Stimulated activated naive CD8-positive, alpha-beta T cell treated with anti-CD3 and anti-CD28 coated beads, Interleukin-15, Interleukin-2, amounts not matched to agents 100 ng/mL and 50 ng/mL, for 24 hours (primary cell): Measurements from ENCODE around the gene DBNL.
"Not testable (repeated sequence)": the region's sequence is repeated elsewhere in the genome, so short reads cannot be mapped to it uniquely, and the experiment has no call there.

Experiments
- H3K27ac Mint-ChIP-seq: one replicate; pipeline ENCODE4 v1.8.0; 2021; ENCODE audit warnings: mild to moderate bottlenecking, mixed read lengths
- H3K27me3 Mint-ChIP-seq: one replicate; pipeline ENCODE4 v1.8.0; 2021; ENCODE audit warnings: mixed read lengths
- H3K36me3 Mint-ChIP-seq: one replicate; pipeline ENCODE4 v1.8.0; 2021; ENCODE audit warnings: low read depth, mixed read lengths
- H3K4me1 Mint-ChIP-seq: one replicate; pipeline ENCODE4 v1.8.0; 2021; ENCODE audit warnings: low read depth, mixed read lengths
- H3K4me3 Mint-ChIP-seq: one replicate; pipeline ENCODE4 v1.8.0; 2021; ENCODE audit warnings: mild to moderate bottlenecking, mixed read lengths
- H3K9me3 Mint-ChIP-seq: one replicate; pipeline ENCODE4 v1.8.0; 2021; ENCODE audit warnings: mixed read lengths

The DBNL gene

DNA sequence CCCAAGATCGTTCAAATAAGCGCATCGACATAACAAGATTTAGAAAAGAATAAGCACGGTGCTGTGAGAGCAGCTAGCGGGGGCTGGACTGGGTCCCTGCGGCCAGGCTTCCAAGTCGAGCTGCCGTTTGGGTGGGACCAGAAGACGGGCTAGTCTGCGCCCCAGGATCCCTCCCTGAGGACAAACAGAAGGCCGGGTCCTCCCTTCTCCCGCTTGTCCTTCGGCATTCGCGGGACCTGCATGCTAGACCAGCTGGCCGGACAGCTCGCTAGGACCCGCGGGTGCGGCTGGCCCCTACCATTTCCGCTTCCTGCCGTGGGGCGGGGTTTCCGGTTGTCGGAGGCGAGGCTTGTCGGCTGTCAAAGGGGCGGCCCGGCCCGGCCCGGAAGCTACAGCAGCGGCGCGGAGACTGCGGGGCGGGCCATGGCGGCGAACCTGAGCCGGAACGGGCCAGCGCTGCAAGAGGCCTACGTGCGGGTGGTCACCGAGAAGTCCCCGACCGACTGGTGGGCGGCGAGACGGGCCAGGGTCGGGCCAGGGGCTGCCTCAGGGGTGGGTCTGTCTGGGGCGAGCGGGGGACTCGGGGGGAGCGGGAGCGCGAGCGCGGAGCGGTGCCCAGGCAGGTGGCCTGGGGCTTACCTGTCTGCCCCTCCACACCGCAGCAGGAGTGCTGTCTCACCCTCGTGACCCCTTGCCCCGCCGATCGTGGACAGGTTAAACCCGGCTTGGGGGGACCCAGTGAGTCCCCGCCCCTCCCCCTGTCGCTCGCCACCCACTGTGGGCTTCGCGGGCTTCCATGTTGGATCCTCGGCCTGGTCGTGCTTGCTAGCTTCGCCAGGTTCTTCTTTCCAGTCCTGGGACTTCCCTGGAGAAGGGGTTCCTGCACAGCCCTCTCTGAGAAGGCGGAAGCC, at the start of gene DBNL:
Gene DBNL (plus strand): TSS at position 388 of the 911 bp plus-strand sequence. CDS start 36 bp downstream, at position 424.
- H3K4me3 Mint-ChIP-seq = peak within 1 kb of the TSS; percentile 94
- H3K36me3 Mint-ChIP-seq = peaks cover 23% of the 10 kb centered on the region
- H3K27me3 Mint-ChIP-seq = no peaks in the 10 kb centered on the region
- H3K4me1 Mint-ChIP-seq = peaks cover 54% of the 10 kb centered on the region
- peak within 1 kb of the TSS; percentile 90 for H3K27ac Mint-ChIP-seq
- no peaks in the 10 kb centered on the region for H3K9me3 Mint-ChIP-seq

DNA sequence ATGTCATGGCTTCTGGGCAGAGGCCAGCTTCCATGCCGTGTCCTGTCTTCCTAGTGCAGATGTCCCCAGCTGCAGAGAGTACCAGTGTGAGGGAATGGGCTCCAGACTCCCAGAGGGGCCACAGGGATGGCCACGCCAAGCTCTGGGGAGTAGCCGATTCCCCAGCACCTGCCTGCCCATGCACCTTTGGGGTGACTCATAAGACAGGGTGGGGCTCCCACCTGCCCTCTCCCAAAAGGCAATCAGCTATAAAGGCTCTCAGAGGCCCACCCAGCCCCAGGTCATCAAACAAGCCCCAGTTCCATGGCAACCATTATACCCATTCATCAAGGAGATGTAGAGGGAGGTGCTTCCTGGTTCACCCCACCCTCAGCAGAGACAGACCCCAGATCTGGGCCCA, 47.0 kb upstream of the DBNL start, which contains the start of gene SPDYE1:
Gene SPDYE1 (plus strand): TSS at position 366 of the 400 bp plus-strand sequence. CDS start 2,053 bp downstream, outside the sequence.
- not testable (repeated sequence) for H3K4me3 Mint-ChIP-seq, H3K27ac Mint-ChIP-seq, H3K9me3 Mint-ChIP-seq, H3K4me1 Mint-ChIP-seq, H3K27me3 Mint-ChIP-seq, H3K36me3 Mint-ChIP-seq

DNA sequence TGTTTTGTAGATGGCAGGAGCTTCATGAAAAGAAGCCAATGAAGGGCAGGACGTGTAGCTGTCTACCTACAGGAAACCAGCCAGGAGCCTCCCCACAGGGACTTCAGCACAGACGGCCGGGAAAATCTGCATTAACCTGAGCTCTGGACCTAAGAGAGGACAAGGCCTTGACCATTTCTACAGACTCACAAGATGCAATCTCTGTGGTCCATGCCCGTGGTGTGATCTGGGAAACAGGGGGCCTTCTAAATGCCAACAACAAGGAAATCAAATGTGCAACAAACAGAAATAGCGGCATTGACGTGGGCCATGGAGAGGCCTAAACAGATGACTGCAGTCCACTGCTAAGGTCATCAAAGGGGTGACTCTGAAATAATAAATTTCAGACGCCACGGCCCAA, 32.4 kb upstream of the DBNL start:
- H3K4me3 Mint-ChIP-seq, H3K4me1 Mint-ChIP-seq, H3K9me3 Mint-ChIP-seq, H3K27ac Mint-ChIP-seq, H3K36me3 Mint-ChIP-seq, H3K27me3 Mint-ChIP-seq: not testable (repeated sequence)

DNA sequence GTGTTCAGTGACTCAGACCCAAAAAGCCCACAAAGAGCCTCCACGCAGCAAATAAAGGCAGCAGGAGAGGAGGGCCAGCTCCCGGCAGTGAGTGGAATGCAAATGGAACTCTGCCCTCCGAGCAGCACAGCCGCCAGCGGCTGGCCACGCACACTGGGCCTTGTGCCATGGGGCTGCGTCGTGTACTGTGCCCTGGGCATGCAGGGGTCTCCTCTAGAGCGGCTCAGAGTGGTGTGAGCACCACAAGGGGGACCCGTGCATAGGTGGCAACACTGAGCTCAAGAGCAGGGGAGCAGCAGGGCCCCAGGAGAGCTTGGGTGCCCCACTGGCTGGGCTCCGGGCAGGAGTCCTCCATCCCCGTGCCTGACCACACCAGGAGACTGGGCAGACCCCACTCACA, 29.4 kb upstream of the DBNL start:
- not testable (repeated sequence) for H3K9me3 Mint-ChIP-seq, H3K27ac Mint-ChIP-seq, H3K4me1 Mint-ChIP-seq, H3K36me3 Mint-ChIP-seq, H3K4me3 Mint-ChIP-seq, H3K27me3 Mint-ChIP-seq

DNA sequence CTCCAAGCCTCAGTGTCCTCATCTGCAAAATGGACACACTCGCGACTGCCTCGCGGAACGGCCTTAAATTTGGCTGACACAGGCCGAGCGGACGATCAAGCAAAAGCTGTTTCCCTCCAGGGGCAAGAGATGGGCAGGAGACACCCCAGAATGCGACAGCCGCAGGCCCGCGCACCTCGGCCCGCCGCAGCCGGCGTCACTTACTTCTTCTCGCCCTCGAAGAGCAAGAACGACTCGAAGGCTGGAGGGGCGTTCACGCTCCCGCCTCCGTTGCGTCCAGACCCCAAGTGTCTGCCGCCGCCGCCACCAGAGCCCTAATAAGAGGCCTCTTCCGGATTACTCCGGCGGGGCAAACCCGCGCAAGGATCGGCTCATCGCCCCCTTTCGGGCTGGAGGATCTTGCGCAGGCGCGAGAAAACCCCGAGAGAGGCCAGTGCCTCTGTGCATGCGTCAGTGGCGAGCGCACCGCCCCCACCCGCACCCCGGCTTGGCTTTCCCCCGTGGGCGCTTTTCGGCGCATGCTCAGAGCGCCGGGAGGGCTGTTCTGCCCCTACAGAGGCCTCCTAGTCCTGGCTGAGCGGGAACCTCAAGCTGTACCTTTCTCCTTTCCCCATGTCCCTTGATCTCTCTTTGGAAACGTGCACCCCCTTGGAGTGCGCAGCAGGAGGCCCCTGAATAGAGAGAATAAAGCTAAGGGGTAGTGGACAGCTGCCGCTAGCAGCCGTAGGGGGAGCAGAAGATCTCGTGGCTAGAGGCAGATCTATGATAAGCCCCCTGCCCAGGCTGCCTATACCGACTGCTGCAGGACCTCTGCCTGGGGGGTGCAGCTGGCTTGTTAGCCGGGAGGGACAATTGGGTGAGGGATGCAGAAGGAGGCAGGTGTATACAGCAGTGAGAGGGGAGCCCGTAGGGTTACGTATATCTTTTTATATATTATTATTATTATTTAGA, 25.4 kb upstream of the DBNL start:
- H3K4me1 Mint-ChIP-seq = peaks cover 25% of the 10 kb centered on the region
- H3K36me3 Mint-ChIP-seq, H3K27me3 Mint-ChIP-seq, H3K9me3 Mint-ChIP-seq: not testable (repeated sequence)
- H3K4me3 Mint-ChIP-seq = peak overlapping the region; percentile 87
- peak overlapping the region; percentile 72 for H3K27ac Mint-ChIP-seq

DNA sequence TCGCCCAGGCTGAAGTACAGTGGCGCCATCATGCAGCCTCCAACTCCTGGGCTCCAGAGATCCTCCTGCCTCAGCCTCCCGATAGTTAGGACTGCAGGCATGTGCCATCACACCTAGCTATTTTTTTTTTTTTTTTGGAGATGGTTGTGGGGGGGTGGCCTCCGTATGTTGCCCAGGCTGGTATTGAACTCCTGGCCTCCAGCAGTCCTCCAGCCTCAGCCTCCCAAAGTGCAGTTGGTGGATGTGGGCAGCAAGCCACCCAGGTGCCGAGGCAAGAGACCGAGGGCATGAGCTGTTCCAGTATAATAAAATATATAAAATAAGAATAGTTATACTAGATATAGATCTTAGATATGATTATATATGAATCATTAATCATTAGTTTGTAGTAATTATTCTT, 24.7 kb upstream of the DBNL start:
- H3K36me3 Mint-ChIP-seq, H3K4me3 Mint-ChIP-seq, H3K27ac Mint-ChIP-seq, H3K27me3 Mint-ChIP-seq, H3K9me3 Mint-ChIP-seq: not testable (repeated sequence)
- H3K4me1 Mint-ChIP-seq = peaks cover 25% of the 10 kb centered on the region

DNA sequence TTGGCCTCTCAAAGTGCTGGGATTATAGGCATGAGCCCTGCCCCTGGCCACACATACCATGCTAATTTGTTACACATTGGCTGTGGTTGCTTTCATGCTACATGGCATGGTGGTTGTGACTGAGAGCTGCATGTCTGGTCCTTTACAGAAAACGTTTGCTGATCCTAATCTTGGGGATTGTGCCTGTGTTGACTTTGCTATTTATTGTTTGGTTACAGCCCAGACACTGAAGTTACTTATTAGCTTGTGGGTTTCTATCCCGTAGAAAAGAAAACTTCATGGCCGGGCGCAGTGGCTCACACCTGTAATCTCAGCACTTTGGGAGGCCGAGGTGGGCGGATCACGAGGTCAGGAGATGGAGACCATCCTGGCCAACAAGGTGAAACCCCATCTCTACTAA, 22.4 kb upstream of the DBNL start:
- peaks cover 25% of the 10 kb centered on the region for H3K4me1 Mint-ChIP-seq
- not testable (repeated sequence) for H3K9me3 Mint-ChIP-seq, H3K4me3 Mint-ChIP-seq, H3K27ac Mint-ChIP-seq, H3K36me3 Mint-ChIP-seq, H3K27me3 Mint-ChIP-seq

DNA sequence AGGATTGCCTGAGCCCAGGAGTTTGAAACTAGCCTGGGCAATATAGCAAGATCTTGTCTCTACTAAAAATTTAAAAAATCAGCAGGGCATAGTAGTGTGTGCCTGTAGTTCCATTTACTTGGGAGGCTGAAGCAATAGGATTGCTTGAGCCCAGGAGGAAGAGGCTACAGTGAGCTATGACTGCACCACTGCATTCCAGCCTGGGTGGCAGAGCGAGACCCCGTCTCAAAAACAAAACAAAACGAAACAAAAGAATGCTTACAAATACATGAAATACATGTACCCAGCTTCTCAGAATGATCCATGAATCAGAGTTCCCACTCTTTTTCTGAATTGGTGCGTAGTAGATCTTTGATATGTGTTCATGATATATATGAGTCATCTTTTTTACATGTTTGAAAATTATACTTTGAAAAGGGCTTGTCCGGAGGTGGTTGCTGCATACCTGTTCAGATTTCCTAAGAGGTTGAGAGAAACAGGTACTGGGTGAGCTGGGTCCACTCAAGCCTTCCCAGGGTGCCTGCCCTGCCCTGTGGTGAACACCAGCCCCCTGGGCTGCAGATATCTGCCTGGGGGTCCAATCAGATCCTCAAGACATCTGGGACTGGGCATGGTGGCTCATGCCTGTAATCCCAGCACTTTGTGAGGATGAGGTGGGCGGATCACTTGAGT, 21.6 kb upstream of the DBNL start:
- Mint-ChIP-seq H3K27ac (peak overlapping the region; percentile 88), H3K4me3 (peak overlapping the region; percentile 37), H3K4me1 (peaks cover 21% of the 10 kb centered on the region)
- not testable (repeated sequence) for H3K9me3 Mint-ChIP-seq, H3K36me3 Mint-ChIP-seq, H3K27me3 Mint-ChIP-seq

DNA sequence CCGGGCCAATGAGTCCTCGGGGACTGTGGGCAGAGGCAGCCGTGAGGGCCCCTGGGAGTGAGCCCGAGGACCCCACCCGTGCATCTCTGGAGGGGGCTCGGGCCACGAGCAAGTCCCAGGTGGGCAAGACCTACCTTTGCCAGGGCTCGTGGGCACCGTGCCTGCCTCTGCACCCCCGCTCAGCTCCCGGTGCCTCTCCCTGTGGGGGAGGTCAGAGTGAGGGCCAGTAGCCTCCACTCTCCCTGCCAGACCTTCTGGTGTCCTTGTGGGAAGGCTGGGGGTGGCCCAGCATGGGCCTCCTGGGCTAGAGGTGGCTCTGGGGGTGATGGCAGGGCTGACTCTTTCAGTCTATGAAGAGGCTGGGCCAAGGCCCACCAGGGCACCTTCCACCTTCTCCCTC, 15.1 kb upstream of the DBNL start:
- not testable (repeated sequence) for H3K4me3 Mint-ChIP-seq, H3K4me1 Mint-ChIP-seq, H3K36me3 Mint-ChIP-seq, H3K27ac Mint-ChIP-seq, H3K9me3 Mint-ChIP-seq, H3K27me3 Mint-ChIP-seq

DNA sequence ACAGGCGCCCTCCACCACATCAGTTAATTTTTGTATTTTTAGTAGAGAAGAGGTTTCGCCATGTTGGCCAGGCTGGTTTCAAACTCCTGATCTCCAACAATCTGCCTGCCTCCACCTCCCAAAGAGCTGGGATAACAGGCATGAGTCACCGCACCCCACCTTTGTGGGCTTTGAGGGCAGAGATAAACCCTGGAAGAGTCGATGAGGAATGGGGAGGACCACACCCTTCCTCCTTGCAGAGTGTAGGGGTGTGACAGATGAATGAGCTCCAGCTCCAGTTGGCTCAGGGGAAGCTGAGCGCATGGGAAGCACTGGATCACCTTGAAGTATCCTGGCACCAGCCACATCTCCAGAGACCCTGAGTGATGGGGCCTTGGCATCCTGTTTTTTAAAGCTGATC, 14.5 kb upstream of the DBNL start:
- H3K9me3 Mint-ChIP-seq, H3K4me1 Mint-ChIP-seq, H3K27ac Mint-ChIP-seq, H3K36me3 Mint-ChIP-seq, H3K4me3 Mint-ChIP-seq, H3K27me3 Mint-ChIP-seq: not testable (repeated sequence)

DNA sequence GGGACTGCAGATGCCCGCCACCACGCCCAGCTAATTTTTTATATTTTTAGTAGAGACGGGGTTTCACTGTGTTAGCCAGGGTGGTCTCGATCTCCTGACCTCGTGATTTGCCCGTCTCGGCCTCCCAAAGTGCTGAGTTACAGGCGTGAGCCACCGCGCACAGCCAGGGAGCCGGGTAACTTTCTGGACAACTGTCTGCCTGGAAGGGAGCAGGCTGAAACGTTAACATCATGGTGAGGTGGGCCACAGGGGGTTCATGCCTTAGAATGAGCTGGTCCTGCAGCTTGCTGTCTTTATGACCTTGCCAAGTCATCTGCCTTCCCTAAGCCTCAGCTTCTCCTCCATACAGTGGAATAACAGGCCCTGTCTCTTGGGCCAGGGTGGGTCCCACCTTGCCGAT, 13.2 kb upstream of the DBNL start:
- H3K36me3 Mint-ChIP-seq, H3K27me3 Mint-ChIP-seq, H3K27ac Mint-ChIP-seq, H3K9me3 Mint-ChIP-seq, H3K4me3 Mint-ChIP-seq, H3K4me1 Mint-ChIP-seq: not testable (repeated sequence)

DNA sequence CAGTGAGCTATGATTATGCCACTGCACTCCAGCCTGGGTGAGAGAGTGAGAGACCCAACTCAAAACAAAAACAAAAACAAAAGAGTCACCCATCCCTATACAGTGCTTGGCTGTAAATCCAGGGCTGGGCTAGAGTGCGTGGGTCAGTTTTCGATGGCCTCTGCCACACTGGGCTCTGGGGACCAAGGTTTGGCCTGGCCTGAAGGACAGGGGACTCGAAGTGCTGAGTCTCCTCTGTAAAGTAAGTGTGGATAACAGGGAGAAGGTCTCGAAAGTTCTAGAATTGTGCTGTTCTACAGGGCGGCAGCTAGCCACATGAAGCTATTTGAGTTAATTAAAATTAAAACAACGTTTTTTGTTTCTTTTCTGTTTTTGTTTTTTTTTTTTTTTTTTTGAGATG, 12.5 kb upstream of the DBNL start:
- H3K36me3 Mint-ChIP-seq, H3K9me3 Mint-ChIP-seq, H3K27ac Mint-ChIP-seq, H3K27me3 Mint-ChIP-seq, H3K4me3 Mint-ChIP-seq, H3K4me1 Mint-ChIP-seq: not testable (repeated sequence)

DNA sequence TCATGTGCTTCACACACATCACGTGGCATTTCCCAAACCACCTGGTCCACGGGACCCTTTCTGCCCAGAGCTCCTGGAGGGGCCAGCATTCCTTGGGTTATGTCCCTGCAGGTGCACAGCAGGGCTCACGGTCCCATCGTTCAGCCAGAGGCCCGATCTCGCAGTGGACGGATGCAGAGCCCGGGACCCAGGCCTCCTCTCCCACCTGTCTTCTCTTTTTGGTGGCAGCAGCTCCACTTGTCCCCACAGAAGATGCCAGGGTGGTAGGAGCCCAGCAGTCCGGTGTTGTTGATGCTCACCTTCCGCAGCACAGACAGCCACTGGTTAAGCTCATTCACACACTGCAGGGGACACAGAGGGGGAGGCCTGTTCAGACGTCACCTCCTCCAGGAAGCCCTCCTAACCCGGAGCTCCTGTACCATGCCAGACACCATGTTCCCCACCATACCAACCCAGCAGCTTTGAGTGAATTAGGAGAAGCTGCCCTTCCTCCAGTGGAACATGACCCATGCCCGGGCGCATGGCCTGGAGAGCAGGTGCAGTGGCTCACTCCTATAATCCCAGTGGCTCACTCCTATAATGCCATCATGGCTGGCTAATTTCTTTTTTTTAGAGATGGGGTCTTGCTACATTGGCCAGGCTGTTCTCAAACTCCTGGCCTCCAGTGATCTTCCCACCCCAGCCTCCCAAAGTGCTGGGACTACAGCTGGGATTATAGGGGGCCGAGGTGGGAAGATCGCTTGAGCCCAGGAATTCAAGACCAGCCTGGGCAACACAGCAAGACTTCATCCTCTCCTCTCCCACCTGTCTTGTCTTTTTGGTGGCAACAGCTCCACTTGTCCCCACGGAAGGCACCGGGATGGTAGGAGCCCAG, 10.3 kb upstream of the DBNL start:
- not testable (repeated sequence) for H3K27me3 Mint-ChIP-seq, H3K36me3 Mint-ChIP-seq

DNA sequence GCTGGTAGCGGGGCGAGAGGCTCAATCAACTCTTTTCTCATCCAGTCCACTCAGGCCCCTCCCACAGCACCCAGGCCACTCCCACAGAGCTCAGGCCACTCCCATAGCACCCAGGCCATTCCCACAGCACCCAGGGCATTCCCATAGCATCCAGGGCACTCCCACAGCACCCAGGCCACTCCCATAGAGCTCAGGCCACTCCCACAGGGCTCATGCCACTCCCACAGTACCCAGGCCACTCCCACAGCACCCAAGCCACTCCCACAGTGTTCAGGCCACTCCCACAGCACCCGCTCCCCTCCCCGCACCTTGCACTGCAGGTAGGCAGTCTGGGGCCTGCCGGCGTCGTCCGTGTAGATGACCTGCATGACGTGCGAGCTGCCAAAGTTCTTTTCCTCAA, 8.1 kb upstream of the DBNL start:
- not testable (repeated sequence) for H3K27me3 Mint-ChIP-seq, H3K9me3 Mint-ChIP-seq, H3K36me3 Mint-ChIP-seq, H3K27ac Mint-ChIP-seq, H3K4me3 Mint-ChIP-seq
- peaks cover 10% of the 10 kb centered on the region for H3K4me1 Mint-ChIP-seq

More for the DNA sequence above, 10.3 kb upstream of the DBNL start:
- not testable (repeated sequence) for H3K9me3 Mint-ChIP-seq, H3K4me1 Mint-ChIP-seq, H3K27ac Mint-ChIP-seq, H3K4me3 Mint-ChIP-seq
